A673 (cell line): ENCODE results near the gene RAP1GAP2. TPM values are rescaled to one million over a fixed set of nuclear protein-coding genes. Genes with fewer than 3 reads are reported as not detected.
"Not testable (repeated sequence)": the region's sequence is repeated elsewhere in the genome, so short reads cannot be mapped to it uniquely, and the experiment has no call there.

Experiments used
- BruUV-seq: library from RNA; stranded (reverse); fragments of 400-500 nt; replicated peaks from 2 replicates; lab custom pipeline; 2021; lab: Mats Ljungman, UMichigan
- CTCF ChIA-PET: fragments of 300-600 bp; sonication (Branson Sonifier 250); formaldehyde crosslinking; loops from one replicate; lab custom pipeline; 2022; ENCODE audit warnings: antibody characterized with exemption; lab: Charles Lee
- POLR2A ChIA-PET: fragments of 300-600 bp; sonication (Branson Sonifier 250); formaldehyde crosslinking; loops from one replicate; lab custom pipeline; 2022; ENCODE audit warnings: antibody characterized with exemption; ENCODE audit not compliant: low non-redundant PET; lab: Charles Lee
- DNase-seq: peaks from one replicate; pipeline ENCODE4 v3.0.0-alpha.2; 2015; ENCODE audit warnings: low spot score
- H3K27ac ChIP-seq: fragments of 200-600 bp; sonication (generic); 2 replicates; pipeline ENCODE4 v1.5.1; 2016; ENCODE audit warnings: mixed run types, low read depth, mild to moderate bottlenecking, mixed read lengths, antibody characterized with exemption, low read length; ENCODE audit not compliant: poor library complexity, severe bottlenecking
- H3K27me3 ChIP-seq: fragments of 200-600 bp; sonication (generic); replicated peaks from 2 replicates; pipeline ENCODE4 v1.6.1; 2017; ENCODE audit warnings: mixed run types, low read depth, mild to moderate bottlenecking, mixed read lengths, antibody characterized with exemption, low read length; ENCODE audit not compliant: insufficient read depth, poor library complexity
- H3K36me3 ChIP-seq: fragments of 200-600 bp; sonication (generic); 2 replicates; pipeline ENCODE4 v1.6.1; 2016; ENCODE audit warnings: mixed run types, mild to moderate bottlenecking, mixed read lengths, antibody characterized with exemption, low read length; ENCODE audit not compliant: insufficient read depth, poor library complexity, severe bottlenecking
- H3K4me1 ChIP-seq: fragments of 200-600 bp; sonication (generic); 2 replicates; pipeline ENCODE4 v1.6.1; 2017; ENCODE audit warnings: mixed run types, mild to moderate bottlenecking, mixed read lengths, antibody characterized with exemption, low read length; ENCODE audit not compliant: insufficient read depth, poor library complexity, severe bottlenecking
- H3K4me3 ChIP-seq: fragments of 200-600 bp; sonication (generic); 2 replicates; pipeline ENCODE4 v1.5.1; 2016; ENCODE audit warnings: low read depth, mixed run types, mild to moderate bottlenecking, mixed read lengths, low read length; ENCODE audit not compliant: poor library complexity, severe bottlenecking
- H3K9me3 ChIP-seq: fragments of 200-600 bp; sonication (generic); 2 replicates; pipeline ENCODE4 v1.6.1; 2016; ENCODE audit warnings: mixed run types, low read depth, mild to moderate bottlenecking, mixed read lengths, antibody characterized with exemption, low read length; ENCODE audit not compliant: poor library complexity, severe bottlenecking
- EZH2 ChIP-seq: fragments of 200-600 bp; sonication (generic); IDR thresholded peaks from 2 replicates; pipeline ENCODE4 v1.6.1; 2017; ENCODE audit warnings: borderline replicate concordance, low read depth, mild to moderate bottlenecking, mixed read lengths, antibody characterized with exemption, low read length; ENCODE audit not compliant: poor library complexity, severe bottlenecking
- intact Hi-C: fragments of 100-400 bp; cut with micrococcal nuclease; formaldehyde crosslinking; loops from one replicate; pipeline ENCODE4 v1.10.0; 2022; ENCODE audit not compliant: unreplicated experiment
- total RNA-seq: library from RNA; stranded (reverse); gene quantifications from 2 replicates; pipeline ENCODE4 v1.2.3, GENCODE V29; 2021
- TF ChIP-seq, protein P1 (sequence below): fragments of 300-800, 200-600 bp; sonication (generic); conservative IDR thresholded peaks from 2 replicates; pipeline ENCODE4 v1.5.1; 2017; ENCODE audit warnings: low read depth, mild to moderate bottlenecking, antibody characterized with exemption, low read length, moderate library complexity, mixed read lengths

RAP1GAP2 gene
- total RNA-seq, 1 experiment from 2014 or later = 0.06 TPM

DNA sequence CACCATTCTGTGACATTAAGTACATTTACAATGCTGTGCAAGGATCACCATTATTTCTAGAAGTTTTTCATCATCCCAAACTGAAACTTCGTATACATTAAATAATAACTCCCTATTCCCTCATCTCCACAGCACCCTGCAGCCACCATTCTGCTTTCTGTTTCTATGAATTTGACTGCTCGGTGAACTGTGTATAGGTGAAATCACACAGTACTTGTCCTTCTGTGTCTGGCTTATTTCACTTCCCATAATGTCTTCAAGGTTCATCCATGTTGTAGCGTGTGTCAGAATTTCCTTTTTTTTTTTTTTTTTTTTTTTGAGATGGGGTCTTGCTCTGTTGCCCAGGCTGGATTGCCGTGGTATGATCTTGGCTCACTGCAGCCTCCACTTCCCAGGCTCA is 20.4 kb downstream of the RAP1GAP2 start:
- CTCF ChIA-PET = no interaction called here
- intact Hi-C loops = no loop called here
- POLR2A ChIA-PET = no interaction called here

DNA sequence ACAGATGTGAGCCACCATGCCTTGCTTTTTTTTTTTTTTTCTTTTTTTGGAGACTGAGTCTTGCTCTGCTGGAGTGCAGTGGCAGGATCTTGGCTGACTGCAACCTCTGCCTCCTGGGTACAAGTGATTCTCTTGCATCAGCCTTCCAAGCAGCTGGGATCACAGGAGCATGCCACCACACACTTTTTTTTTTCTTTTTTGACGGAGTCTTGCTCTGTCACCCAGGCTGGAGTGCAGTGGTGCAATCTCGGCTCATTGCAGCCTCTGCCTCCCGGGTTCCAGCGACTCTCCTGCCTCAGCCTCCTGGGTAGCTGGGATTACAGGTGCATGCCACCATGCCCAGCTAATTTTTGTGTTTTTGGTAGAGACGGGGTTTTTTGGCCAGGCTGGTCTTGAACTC is 23.1 kb downstream of the RAP1GAP2 start:
- CTCF ChIA-PET, intact Hi-C loops, H3K27ac ChIP-seq, BruUV-seq, H3K36me3 ChIP-seq, H3K9me3 ChIP-seq, POLR2A ChIA-PET, H3K4me1 ChIP-seq, H3K27me3 ChIP-seq, H3K4me3 ChIP-seq, DNase-seq: not testable (repeated sequence)

More for the DNA sequence above, 20.4 kb downstream of the RAP1GAP2 start:
- TF ChIP-seq, protein P1, sequence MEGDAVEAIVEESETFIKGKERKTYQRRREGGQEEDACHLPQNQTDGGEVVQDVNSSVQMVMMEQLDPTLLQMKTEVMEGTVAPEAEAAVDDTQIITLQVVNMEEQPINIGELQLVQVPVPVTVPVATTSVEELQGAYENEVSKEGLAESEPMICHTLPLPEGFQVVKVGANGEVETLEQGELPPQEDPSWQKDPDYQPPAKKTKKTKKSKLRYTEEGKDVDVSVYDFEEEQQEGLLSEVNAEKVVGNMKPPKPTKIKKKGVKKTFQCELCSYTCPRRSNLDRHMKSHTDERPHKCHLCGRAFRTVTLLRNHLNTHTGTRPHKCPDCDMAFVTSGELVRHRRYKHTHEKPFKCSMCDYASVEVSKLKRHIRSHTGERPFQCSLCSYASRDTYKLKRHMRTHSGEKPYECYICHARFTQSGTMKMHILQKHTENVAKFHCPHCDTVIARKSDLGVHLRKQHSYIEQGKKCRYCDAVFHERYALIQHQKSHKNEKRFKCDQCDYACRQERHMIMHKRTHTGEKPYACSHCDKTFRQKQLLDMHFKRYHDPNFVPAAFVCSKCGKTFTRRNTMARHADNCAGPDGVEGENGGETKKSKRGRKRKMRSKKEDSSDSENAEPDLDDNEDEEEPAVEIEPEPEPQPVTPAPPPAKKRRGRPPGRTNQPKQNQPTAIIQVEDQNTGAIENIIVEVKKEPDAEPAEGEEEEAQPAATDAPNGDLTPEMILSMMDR = no peak
- no peak for TF ChIP-seq EZH2
- Histone ChIP-seq H3K4me3 (no peak overlapping the region), H3K27ac (no peak overlapping the region), H3K36me3 (no peaks in the 10 kb centered on the region), H3K27me3 (no peaks in the 10 kb centered on the region), H3K9me3 (no peaks in the 10 kb centered on the region), H3K4me1 (no peaks in the 10 kb centered on the region)
- no TSS peak for BruUV-seq
- no peak for DNase-seq

DNA sequence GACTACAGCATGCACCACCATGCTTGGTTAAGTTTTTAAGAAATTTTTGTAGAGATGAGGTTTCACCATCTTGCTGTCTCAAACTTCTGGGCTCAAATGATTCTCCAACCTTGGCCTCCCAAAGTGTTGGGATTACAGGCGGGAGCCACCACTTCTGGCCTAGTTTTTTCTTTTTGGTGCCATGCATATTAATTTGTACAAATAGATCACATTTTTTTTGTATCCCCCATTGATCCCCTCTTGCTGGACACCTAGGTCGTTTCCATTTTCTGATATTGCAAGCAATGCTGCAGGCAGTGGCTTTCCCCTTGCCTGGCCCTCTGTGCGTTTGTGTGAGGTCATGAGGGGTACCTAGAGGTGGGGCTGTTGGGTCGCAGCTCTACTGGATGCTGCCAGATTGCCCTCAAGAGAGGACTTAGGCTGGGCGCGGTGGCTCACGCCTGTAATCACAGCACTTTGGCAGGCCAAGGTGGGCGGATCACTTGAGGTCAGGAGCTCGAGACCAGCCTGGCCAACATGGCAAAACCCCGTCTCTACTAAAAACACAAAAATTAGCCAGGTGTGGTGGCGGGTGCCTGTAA is 23.8 kb downstream of the RAP1GAP2 start:
- H3K36me3 ChIP-seq = no peaks in the 10 kb centered on the region
- ChIA-PET CTCF (no interaction called here), POLR2A (no interaction called here)
- no peaks in the 10 kb centered on the region for H3K9me3 ChIP-seq
- TF ChIP-seq, protein P1 = no peak
- no peak for TF ChIP-seq EZH2
- no peak overlapping the region for H3K4me3 ChIP-seq
- H3K27me3 ChIP-seq = no peaks in the 10 kb centered on the region
- no peak overlapping the region for H3K27ac ChIP-seq
- BruUV-seq = no TSS peak
- intact Hi-C loops = no loop called here
- DNase-seq = no peak
- H3K4me1 ChIP-seq = no peaks in the 10 kb centered on the region

DNA sequence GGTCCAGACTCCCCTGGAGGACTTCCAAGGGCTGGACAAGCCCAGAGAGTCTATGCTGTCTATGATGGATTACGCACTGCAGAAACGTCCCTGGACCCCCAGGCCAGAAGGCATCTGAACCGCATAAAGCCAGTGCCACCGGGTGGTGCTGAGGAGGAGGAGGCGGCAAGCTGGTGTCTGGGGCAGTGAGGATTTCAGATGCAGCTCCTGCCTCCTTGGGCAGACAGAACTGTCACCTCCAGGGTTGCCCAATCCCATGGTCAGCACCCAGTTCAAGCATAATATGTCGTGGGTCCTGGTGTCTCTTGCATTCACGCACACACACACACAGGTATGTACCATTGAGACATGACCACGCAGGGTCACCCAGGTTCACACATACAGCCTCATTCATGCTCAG is 25.6 kb downstream of the RAP1GAP2 start:
- no TSS peak for BruUV-seq
- Histone ChIP-seq H3K4me1 (no peaks in the 10 kb centered on the region), H3K4me3 (no peak overlapping the region), H3K27ac (no peak overlapping the region), H3K27me3 (no peaks in the 10 kb centered on the region), H3K36me3 (no peaks in the 10 kb centered on the region), H3K9me3 (no peaks in the 10 kb centered on the region)
- CTCF ChIA-PET = no interaction called here
- POLR2A ChIA-PET = no interaction called here
- TF ChIP-seq EZH2 = no peak
- TF ChIP-seq, protein P1 = no peak
- no peak for DNase-seq
- intact Hi-C loops = no loop called here
